Vagina (tissue), 2 donors: Measurements from ENCODE around the gene NDUFAF8.

Source experiments
- CTCF ChIP-seq, 3 experiments: fragments of 450-650 bp in 2 of 3; fragments of 200-600 bp in 1 of 3; sonication (generic) in 1 of 3; IDR thresholded peaks; one replicate each; pipeline ENCODE4 v1.5.1; 2017 to 2019; ENCODE audit warnings: antibody characterized with exemption in 3 of 3, mild to moderate bottlenecking in 2 of 3, moderate library complexity in 2 of 3
- POLR2A ChIP-seq, 2 donors: fragments of 450-650 bp; IDR thresholded peaks; one replicate each; pipeline ENCODE4 v1.6.1; 2017; ENCODE audit warnings: antibody characterized with exemption in 2 of 2, mild to moderate bottlenecking in 2 of 2, moderate library complexity in 2 of 2

- TF ChIP-seq CTCF (IDR thresholded peaks at IDR 0.05): no peak
- no peak for TF ChIP-seq POLR2A (IDR thresholded peaks at IDR 0.05)
Measured at GRCh38 chr17:81277421-81277820, 38.3 kb downstream of the NDUFAF8 start.
